GM12864 (cell line): Measurements from ENCODE around the gene DSCAM.

ENCODE experiments used
- DNase-seq: peaks from one replicate; pipeline ENCODE4 v3.0.0-alpha.2; 2011; ENCODE audit warnings: low read depth
- H3K4me3 ChIP-seq: 2 replicates; pipeline ENCODE4 v1.5.1; 2011; ENCODE audit warnings: mild to moderate bottlenecking, low read depth, low read length, control low read depth
- TF ChIP-seq, protein P1 (sequence below): IDR thresholded peaks from 2 replicates; pipeline ENCODE4 v1.5.1; 2011; ENCODE audit warnings: low read depth, mild to moderate bottlenecking, moderate library complexity, low read length, control low read depth, inconsistent platforms; ENCODE audit errors: missing control alignments

Gene DSCAM

GRCh38 chr21:40018871-40019475 is 828.0 kb downstream of the DSCAM start:
- no peak for DNase-seq
- H3K4me3 ChIP-seq = no peak overlapping the region
- TF ChIP-seq, protein P1, sequence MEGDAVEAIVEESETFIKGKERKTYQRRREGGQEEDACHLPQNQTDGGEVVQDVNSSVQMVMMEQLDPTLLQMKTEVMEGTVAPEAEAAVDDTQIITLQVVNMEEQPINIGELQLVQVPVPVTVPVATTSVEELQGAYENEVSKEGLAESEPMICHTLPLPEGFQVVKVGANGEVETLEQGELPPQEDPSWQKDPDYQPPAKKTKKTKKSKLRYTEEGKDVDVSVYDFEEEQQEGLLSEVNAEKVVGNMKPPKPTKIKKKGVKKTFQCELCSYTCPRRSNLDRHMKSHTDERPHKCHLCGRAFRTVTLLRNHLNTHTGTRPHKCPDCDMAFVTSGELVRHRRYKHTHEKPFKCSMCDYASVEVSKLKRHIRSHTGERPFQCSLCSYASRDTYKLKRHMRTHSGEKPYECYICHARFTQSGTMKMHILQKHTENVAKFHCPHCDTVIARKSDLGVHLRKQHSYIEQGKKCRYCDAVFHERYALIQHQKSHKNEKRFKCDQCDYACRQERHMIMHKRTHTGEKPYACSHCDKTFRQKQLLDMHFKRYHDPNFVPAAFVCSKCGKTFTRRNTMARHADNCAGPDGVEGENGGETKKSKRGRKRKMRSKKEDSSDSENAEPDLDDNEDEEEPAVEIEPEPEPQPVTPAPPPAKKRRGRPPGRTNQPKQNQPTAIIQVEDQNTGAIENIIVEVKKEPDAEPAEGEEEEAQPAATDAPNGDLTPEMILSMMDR = no peak

DNA sequence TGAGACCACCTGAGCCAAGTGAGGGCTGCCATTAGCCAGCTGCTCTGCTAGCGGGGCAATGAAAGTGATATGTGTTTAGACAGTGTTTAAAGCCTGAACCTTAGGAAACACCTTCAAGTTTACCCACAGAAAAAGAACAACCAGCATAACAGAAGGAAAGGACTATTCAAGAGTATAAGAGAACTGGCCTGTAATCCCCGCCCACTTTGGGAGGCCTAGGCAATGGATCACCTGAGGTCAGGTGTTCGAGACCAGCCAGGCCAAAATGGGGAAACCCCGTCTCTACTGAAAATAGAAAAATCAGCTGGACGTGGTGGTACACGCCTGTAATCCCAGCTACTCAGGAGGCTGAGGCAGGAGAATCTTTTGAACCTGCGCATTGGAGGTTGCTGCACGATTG is 830.3 kb downstream of the DSCAM start:
- no peak for DNase-seq
- no peak overlapping the region for H3K4me3 ChIP-seq
- TF ChIP-seq, protein P1 = no peak

DNA sequence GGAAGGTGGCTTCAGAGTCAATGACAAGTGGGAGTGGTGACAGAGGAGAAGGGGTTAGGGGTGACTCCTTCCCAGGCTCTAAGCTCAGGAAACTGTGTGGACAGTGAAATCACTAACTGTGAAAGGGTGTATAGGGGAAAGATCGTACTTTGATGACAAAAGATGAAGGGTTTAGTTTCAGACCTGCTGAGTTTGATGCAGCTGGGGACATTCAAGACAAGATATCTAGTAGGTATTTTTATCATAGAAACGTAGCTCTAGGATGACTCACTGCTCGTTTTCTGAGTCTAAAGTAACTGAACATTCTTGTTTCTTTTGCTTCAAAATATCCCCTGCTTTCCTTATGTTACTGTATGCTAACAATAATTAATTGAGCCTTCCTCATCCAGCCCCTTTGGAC is 830.7 kb downstream of the DSCAM start:
- H3K4me3 ChIP-seq = no peak overlapping the region
- TF ChIP-seq, protein P1 = no peak
- no peak for DNase-seq

GRCh38 chr21:40015818-40016217 is 831.1 kb downstream of the DSCAM start:
- TF ChIP-seq, protein P1 = no peak
- DNase-seq = no peak
- H3K4me3 ChIP-seq = no peak overlapping the region

DNA sequence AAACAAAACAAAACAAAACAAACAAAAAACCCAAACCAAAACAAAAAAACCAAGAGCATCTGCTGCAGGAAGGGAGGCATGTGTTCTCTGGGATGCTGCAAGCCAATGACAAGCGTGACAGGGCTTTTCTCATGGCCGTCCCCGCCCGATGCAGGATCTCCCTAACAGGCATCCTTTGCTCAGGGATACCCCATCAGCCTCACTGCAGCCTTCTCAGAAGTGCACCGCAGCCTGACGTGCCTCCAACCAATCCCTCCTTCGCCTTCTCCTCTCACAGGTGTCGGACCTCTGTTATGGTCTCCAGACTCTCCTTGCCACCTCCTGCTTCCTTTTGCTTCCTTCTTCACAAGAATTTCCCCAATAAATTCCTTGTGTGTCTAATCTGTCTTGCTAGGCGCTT is 832.6 kb downstream of the DSCAM start:
- H3K4me3 ChIP-seq = no peak overlapping the region
- TF ChIP-seq, protein P1 = no peak
- no peak for DNase-seq

GRCh38 chr21:40013001-40013735 is 833.8 kb downstream of the DSCAM start:
- DNase-seq = no peak
- TF ChIP-seq, protein P1 = no peak
- H3K4me3 ChIP-seq = no peak overlapping the region

- H3K4me3 ChIP-seq = no peak overlapping the region
- TF ChIP-seq, protein P1 = no peak
- DNase-seq = no peak
Measured at GRCh38 chr21:40011371-40011770, 835.6 kb downstream of the DSCAM start.
